GM19395 (cell line): ENCODE results near the gene CNTN4.
"Not testable (repeated sequence)": the region's sequence is repeated elsewhere in the genome, so short reads cannot be mapped to it uniquely, and the experiment has no call there.

Experiments used
- ATAC-seq: cut with Tn5 transposase; IDR thresholded peaks from one replicate; pipeline ENCODE4 v1.9.1; 2021; ENCODE audit warnings: mild to moderate bottlenecking, moderate library complexity; ENCODE audit not compliant: unreplicated experiment

The CNTN4 gene

DNA sequence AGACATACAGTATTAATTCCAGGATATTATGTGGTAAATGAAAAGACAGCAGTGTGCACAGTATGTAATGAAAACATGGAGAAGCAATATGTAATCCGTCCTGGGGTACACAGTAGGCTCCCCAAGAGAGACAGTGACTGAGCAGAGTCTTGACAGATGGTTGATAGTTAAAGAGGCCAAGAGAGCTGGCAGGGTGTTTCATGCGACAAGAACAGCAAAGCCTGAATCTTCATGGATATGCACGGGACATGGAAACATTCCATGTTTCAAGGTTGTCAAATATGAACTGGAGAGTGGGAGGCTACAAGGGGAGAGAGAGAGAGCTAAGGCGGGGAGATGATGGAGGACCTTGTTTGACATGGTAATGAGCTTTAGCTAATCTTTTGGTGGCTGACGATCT, 673.1 kb downstream of the CNTN4 start:
- ATAC-seq, result no peak

DNA sequence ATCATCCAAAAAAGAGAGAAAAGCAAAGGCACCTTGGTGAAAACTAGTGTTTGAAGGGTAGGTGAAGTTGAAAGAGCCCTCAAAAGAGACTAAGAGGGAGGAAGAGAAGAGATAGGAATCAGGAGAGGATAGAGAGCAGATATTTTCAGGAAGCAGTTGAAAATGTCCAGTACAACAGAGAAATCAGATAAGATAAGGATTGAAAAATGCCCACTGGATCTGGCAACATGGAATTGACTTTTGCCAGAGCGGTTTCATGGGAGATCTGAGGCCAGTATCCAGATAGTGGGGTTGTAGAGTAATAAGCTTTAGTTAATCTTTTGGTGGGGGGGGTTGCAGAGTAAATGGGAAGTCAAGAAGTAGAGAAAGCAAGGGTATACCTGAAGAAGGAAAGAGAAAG, 674.1 kb downstream of the CNTN4 start:
- ATAC-seq, result no peak

DNA sequence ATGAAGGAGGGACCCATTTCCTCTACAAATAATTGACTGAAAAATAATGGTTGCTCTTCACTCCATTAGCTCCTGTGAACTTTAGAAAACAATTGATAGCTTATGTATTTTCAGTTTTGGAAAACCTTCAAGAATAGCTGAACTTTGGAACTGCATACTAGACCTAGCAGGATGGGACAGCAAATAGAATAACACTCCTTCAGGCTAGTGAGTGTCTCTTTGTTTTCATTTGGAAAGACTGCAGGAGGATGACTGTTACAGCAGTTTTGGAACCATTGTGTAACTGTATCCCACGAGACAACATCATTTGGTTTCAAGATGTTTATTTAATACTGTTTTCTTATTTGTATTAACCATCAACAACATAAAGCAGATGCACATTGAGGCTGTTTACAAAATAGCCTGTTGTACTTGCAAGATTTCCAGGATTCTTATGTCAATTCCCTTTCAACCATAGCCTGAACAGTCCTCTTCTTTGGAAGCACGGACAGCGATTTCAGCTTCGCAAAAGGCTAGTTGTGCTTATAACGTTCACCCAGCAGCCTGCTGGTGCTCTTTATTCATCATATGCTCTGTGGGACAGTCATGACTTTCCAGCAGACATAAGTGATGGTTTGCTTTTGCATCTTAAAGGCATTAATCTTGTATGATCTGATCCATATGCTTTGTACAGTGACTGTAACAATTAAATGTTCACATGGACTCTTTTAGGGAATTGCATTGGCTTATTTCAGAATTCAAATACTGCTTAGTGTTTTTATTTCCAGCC, 676.0 kb downstream of the CNTN4 start:
- ATAC-seq, result no peak

DNA sequence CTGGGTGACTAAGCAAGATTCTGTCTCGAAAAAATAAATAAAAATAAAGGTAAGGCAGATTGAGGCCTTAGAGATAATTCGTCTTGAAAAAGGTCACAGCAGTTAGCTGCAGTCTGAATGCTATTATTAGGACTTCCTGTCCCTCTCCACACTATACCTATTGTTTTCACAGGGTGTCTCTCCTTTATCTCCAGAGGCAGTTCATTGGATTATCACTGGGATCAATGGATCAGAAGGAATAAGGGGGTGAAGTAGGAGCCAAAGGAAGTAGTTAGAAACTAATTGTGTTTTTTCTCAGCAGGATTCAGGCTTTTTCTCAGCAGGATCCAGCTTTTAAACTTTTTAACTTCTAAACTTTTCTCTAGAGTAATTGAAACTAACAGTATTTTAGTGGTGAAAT, 684.6 kb downstream of the CNTN4 start:
- ATAC-seq, result no peak

DNA sequence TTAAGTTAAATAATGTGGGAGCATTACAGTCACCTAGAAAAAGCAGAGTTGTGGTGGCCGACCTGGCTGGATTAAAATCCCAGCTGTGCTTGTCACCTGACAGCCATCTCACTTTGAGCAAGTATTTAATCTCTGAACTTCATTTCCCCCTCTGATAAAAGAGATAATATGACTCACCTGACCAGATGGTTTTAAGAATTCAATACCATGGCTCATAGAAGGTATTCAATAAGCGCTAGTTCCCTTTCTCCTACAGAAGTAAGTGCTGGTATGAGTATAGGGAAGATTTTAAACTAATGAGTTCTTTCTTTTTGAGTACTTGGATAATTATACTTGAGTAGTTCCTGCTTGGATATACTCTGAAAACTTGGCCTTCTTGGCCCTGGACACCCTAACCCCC, 686.0 kb downstream of the CNTN4 start:
- no peak for ATAC-seq

DNA sequence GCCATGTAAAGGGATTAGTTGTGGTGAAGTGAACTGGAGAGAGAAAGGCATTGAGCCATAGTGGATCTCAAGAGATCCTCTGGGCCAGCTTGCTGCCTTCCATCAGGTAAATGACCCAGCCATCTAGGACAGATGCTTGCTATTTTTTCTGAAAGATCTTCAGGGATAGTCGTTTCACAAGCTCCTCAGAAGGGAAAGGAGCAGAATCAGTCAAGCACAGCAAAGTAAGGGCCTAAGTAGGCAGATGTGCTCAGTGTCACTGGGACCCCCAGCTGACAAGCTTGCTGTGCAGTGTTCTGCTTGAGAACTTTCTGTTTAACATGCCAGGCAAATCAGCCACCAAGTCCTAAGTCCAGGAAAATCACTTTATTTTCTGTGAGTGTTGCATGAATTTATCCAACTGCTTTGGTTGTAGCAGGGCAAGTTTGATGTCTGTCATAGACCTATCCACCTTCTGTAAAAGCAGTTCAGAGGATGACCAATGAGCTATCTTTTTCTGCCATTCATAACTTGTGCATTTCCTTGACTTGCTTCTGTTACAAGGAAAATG, 691.7 kb downstream of the CNTN4 start:
- no peak for ATAC-seq

DNA sequence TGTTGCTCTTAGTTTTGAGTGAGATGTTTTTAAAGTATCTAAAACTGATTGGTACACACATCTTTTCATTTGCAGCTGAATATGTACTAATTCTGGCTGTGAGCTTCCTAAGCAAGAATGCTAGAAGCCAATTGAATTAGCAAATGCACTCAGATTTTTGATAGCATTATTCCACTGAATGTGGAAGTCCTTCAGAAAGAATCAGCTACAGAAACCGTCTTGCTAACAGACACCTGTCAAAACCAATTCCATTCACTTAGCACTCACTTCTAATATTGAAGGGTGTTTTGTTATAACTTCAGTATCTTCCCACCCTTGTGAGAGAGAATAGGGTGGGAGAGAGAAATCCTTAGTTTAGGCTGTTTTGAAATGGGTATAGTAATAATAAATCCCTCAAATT, 693.8 kb downstream of the CNTN4 start:
- ATAC-seq, result no peak

DNA sequence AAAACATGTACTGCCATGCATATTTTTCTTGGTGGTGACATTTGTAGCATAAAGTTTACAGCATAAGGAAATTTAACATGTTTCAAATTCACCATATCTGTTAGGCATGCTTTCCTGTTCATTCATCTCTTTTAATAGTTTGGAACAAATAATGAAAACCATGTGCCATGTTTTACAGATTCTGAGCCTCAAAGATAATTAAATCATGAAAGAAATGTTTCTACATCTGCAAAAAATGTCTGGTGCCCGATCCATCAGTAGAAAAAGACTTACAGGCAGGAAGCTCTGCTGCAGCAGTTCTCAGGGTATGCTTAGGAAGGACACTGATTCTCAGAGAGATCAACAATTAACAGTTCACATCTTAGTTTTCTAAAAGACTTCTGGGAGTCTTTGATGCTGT, 695.3 kb downstream of the CNTN4 start:
- no peak for ATAC-seq

DNA sequence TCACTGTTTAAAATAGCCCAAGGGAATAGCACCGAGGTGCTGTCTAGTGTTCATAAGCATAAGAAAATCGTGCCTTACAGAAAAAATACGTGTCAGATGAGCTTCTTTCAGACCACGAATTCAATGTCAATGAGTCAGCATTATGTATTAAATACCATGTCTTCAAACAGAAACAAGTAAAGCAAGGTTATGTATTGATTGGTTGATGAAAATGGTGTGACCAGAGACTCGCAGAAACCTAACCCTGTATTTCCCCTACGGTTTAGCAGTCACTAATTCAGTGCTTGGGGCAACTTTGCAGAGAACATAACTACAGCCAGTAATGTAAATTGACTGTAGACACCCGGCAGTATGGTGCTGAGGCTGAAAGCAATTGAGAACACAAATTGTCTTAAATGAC, 703.8 kb downstream of the CNTN4 start:
- no peak for ATAC-seq

DNA sequence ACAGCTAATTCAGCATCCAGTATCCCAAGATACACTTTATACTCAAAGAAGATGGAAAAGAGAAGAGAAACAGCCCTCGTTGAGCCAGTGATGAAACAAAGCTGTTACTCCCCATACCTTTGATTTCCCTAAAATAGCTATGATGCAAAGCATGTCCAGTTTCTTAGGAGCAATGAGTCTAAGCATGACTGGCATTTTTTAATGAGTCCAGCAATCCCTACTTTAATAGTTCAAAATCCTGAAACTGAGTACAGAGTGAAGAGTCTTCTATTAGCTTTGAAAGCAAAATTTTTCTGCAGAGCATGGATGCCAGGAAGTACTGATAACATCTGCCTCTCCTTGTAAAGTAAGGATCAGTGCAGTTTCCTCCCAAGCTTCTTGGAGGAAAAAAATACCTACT, 708.8 kb downstream of the CNTN4 start:
- ATAC-seq, result no peak

DNA sequence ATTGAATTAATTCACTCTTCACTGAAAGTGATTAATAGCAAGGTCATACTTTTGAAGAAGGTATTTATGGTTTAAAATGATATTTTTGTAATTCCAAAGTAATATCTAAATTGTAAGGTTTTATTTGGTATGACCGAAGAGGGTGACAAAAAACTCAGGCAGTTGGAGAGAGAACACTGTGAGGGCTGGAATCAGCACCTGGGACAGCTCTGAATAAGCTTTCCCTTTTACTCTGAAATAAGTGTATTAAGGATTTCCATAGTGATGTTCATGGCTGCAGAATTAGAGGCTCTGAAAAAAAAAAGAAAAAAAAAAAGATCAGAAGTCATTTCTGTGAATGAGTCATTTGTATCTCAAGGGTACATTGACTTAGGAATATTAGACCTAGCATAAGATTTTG, 712.1 kb downstream of the CNTN4 start:
- ATAC-seq, result no peak

DNA sequence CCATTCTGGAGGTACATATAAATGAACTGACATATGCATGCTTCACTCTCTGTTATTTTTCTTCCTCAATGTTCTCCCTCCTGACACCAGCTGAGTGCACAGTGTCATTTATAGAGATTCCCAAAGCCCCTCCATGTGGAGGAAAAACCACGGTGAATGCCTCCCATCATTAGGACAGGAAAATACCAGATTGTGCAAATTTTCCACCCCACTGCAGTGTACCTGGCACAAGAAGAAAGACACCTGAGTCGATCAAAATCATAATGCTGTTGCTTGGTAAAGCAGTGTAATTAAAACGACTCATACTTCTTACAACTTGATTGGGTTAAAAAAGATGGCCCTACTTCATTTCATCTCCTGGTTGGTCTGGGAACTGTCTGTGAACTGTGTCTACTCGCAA, 720.9 kb downstream of the CNTN4 start:
- ATAC-seq, result no peak

DNA sequence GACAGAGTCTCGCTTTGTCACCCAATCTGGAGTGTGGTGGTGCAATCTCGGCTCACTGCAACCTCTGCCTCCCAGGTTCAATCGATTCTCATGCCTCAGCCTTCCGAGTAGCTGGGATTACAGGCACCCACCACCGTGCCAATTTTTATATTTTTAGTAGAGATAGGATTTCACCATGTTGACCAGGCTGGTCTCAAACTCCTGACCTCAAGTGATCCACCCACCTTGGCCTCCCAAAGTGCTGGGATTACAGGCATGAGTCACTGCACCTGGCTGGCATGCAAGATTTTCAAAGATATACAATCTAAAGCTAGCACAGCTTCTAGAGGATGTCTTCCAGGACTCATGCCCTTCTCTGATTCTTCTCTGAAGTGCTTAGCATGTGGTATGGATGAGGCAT, 722.3 kb downstream of the CNTN4 start:
- ATAC-seq, result not testable (repeated sequence)

DNA sequence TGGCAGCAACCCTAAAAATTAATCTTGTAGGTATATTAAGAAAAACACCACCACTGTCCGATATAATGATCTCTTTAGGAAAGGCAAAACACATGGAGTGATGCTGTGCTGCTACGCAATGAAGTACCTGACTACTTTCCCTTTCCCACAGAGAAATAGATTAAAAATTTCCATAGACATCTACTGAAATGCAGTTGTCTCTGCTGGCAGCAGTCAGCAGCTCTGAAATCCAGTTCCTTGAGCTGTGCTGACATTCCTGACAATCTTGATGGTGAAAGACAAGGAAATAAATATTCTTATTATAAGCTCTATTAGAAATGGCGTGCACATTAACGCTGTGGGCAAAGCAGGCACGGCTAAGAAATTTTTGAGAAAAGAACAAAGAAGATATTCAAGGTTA, 723.9 kb downstream of the CNTN4 start:
- ATAC-seq, result no peak

DNA sequence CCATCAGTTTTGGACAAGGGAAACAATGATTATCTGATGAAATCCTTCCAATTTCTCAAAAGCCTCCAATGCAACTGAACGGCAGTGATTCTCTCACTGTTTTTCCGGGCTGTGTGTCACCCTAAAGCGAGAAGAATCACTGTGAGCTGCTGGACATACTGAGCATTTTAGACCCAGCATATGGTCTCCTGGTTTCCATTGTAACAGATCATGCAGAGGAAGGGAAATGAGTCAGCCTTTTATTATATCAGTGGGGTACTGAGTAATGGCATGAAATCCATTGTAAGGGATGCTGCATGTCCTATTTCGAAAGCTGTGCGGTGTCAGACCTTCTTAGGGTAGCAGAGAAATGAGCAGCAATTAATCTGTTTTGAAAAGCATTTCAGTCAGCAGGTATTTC, 724.4 kb downstream of the CNTN4 start:
- ATAC-seq, result no peak

DNA sequence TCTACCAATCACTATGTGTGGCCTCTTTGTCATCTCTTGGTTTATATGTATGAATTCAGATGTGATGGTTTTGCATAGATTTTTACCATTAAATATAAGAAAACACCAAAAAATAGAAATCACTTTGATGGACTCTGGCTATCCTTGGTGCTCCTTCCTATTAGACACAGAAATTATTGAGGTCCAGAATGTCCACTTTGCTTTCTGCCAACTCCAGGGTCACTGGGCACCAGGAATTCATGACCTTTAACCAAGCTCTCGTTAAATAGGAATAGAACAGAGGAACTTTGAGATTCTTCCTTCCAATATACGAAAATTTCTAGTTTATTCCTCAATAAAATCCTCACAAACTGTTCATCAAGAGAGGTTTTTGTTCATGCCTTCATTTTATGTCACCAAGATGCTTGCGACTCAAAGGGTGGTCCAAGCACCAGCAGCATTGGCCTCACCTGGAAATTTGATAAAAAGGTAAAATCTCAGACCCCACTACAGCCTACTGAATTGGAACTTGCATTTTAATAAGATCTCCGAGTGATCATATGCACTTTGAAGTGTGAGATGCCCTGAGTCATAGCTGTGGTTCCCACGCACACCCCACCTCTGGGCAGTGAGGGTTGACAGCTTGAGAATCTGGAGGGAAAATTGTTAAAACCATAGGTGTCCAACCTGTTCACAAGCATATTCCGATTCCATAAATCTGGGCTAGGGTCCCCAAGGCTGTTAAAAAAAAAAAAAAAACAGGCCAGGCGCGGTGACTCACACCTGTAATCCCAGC, 725.0 kb downstream of the CNTN4 start:
- no peak for ATAC-seq

DNA sequence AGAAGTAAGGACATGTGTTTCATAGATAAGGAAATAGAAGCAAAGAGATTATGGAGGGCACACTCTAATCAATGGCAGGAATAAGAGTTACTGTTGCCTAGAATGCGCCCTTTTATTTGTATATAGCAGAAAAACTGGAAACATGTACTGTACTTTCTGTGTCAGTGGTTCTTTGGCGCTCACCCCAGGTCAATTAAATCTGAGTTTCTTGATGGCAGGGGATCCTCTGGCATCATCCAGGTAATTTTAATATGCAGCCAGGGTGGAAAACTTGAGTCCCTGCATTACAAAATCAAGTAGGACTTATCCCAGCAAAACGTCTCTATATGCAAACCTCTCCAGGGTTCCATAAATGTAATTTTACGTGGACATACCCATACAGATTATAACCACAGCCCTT, 727.4 kb downstream of the CNTN4 start:
- ATAC-seq, result no peak

DNA sequence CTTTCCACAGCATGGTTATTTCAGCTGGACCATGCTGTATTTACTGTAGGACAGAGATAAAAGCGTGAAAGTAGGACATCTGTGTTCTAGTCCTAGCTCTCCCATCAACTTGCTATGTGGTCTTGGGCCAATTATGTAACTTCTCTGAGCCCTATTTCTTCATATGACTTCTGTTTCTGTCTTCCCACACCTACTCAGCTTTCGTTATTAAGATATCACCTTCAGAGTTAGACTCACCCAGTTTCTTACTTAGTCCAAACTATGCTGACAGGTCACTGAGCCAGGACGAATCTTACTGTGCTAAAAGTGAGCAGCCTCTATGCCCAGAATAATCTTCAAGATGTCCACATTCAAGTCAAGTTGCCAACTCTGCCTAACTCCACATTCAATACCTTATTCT, 727.8 kb downstream of the CNTN4 start:
- ATAC-seq, result no peak

DNA sequence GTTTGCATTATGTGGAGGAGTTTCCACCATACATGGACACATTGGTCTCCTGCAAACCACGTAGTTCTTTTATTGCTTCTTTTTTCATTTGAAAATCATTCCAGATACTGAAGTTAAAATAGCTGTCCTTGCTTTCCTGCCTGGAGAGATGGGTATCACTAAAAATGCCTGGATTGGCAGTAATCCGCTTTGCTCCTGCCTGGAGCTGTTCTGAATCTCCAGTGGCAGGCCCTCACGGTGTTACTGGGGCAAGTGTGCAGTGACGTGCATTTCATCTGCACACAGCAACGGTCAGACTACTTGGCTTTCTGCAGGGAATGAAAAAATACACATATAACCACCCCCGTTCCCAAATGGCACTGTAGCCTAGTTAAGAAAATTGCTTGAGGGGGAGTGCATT, 738.6 kb downstream of the CNTN4 start:
- no peak for ATAC-seq

DNA sequence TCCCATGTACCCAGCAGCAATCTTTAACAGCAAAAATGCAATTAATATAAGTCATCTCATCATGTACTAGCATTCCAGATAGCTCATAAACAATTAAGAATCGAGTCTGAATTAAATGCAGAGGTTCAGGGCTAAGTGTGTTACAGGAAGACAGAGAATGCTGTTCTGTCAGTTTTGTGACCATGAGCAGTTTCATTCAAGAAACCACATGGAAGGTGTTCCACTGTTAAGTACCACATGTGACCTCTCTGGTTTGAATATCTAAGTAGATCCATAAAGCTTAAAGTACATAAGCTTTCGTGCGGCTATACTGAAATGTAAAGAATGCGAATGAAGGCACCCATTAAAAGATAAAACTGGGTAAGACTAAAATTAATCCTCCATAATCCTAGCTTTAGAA, 739.2 kb downstream of the CNTN4 start:
- ATAC-seq, result no peak

DNA sequence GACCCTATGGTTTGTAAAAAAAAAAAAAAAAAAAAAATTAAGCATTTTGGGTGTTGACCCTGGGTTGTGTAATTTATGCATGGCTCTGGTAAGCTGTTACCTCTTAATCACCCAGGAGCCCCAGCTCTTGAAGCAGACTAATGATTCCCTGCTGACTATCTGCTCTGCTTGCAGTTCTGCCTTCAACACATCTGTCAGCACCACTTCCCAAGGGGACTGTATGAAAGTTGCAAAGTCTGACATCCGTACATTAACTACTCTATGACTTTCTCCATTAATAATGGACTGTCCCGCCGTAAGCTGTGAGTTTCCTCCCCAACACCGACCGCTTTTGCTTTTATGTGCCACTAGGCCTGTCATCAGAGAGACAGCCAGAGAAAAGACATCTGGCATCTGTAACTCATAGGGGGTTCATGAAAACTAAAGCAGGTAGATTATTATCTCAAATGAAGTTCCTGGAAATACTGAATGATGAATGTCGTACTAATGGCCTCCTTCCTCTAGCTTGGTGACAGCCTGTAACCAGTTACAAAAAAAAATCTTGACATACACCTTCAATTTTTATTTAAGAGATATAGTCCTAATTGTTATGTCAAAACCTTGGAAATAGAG, 740.0 kb downstream of the CNTN4 start:
- no peak for ATAC-seq

DNA sequence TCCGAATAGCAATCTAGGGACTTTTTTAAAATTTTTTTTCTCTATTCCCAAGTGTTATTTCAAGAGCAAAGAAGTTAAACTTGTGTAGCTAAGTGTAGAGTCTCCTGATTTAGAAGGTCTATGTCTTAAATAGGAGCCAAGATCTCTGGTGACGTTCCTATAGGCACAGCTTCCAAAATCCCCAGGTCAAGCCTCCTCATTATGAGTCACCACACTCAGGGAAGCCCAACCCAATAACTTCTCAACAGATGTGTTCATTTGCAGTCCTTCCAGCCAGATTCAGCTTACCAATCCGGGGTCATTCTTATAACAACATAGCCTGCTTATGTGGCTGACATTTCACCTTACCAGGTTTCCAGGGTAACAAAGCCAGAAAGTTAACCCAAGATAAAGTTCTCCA, 741.2 kb downstream of the CNTN4 start:
- no peak for ATAC-seq
